Prostate gland (tissue), 2 donors: ENCODE data around the gene ZNF420. TPM values are rescaled to one million over a fixed set of nuclear protein-coding genes. Genes with fewer than 3 reads are reported as not detected.
"Not testable (repeated sequence)": the region's sequence is repeated elsewhere in the genome, so short reads cannot be mapped to it uniquely, and the experiment has no call there.

Experiments
- DNase-seq: peaks from one replicate; pipeline ENCODE4 v3.0.0-alpha.2; 2019; ENCODE audit warnings: low spot score
- H3K27ac ChIP-seq, 2 donors: fragments of 200-600 bp; sonication (generic); 2 replicates each; pipeline ENCODE4 v1.5.1; 2017 to 2019
- H3K27me3 ChIP-seq: fragments of 200-600 bp; sonication (generic); replicated peaks from 2 replicates; pipeline ENCODE4 v1.5.1; 2019; ENCODE audit not compliant: insufficient read depth
- H3K36me3 ChIP-seq, 2 donors: fragments of 200-600 bp; sonication (generic); 1 replicate in 1 of 2; 2 replicates in 1 of 2; pipeline versions ENCODE4 v1.5.1 to v1.8.1; 2017 to 2019
- H3K4me1 ChIP-seq: fragments of 200-600 bp; sonication (generic); replicated peaks from 2 replicates; pipeline ENCODE4 v1.5.1; 2019
- H3K4me3 ChIP-seq, 2 donors: fragments of 200-600 bp; sonication (generic); 2 replicates each; pipeline ENCODE4 v1.5.1; 2017 to 2019
- H3K9me3 ChIP-seq: fragments of 200-600 bp; sonication (generic); 2 replicates; pipeline ENCODE4 v1.5.1; 2017
- CTCF ChIP-seq, 4 experiments: fragments of 200-600 bp in 2 of 4; fragments of 450-650 bp in 2 of 4; sonication (generic) in 2 of 4; IDR thresholded peaks; 1 replicate in 3 of 4; 2 replicates in 1 of 4; pipeline ENCODE4 v1.5.1; 2016 to 2019; ENCODE audit warnings: antibody characterized with exemption in 4 of 4, mild to moderate bottlenecking in 2 of 4, moderate library complexity in 2 of 4
- POLR2A ChIP-seq: fragments of 450-650 bp; IDR thresholded peaks from one replicate; pipeline ENCODE4 v1.6.1; 2016; ENCODE audit warnings: antibody characterized with exemption, mild to moderate bottlenecking
- POLR2AphosphoS5 ChIP-seq: sonication (generic); formaldehyde crosslinking; IDR thresholded peaks from one replicate; pipeline ENCODE4 v1.6.1; 2017; ENCODE audit warnings: antibody characterized with exemption
- WGBS: methylation state at CpG from one replicate; pipeline ENCODE4 v1.1.5; 2018; 5-methylcytosine and 5-hydroxymethylcytosine counted together
- intact Hi-C: fragments of 100-400 bp; cut with DNase I; formaldehyde crosslinking; loops from one replicate; pipeline ENCODE4 v1.14.2; 2022
- total RNA-seq, 2 donors: library from RNA; depleted of rRNA; stranded (reverse); fragments of >200 nt; gene quantifications; one replicate each; pipeline ENCODE4 v1.1.0, GENCODE V29; 2016

Gene ZNF420
- total RNA-seq, 2 donors from 2014 or later = 4.8 to 10.7 TPM

- no peaks in the 10 kb centered on the region for H3K36me3 ChIP-seq
- no peaks in the 10 kb centered on the region for H3K4me1 ChIP-seq
- no peak for TF ChIP-seq POLR2AphosphoS5
- no peak for TF ChIP-seq CTCF (IDR thresholded peaks at IDR 0.05)
- TF ChIP-seq POLR2A = no peak
- no peaks in the 10 kb centered on the region for H3K27me3 ChIP-seq
- 82% methylated on average over 4 of the region's 4 CpGs for WGBS
- H3K4me3 ChIP-seq = peak overlapping the region; percentile 56 to 68
- peaks cover 6% of the 10 kb centered on the region for H3K9me3 ChIP-seq
- intact Hi-C loops = no loop called here
- H3K27ac ChIP-seq = no peak overlapping the region
- DNase-seq = no peak
Observed at GRCh38 chr19:37079238-37079637, 1.0 kb downstream of the ZNF420 start.

GRCh38 chr19:37082307-37082706 lies 4.1 kb downstream of the ZNF420 start:
- intact Hi-C loops = no loop called here
- WGBS = 96% methylated on average over 2 of the region's 2 CpGs

GRCh38 chr19:37087110-37087509 lies 8.9 kb downstream of the ZNF420 start:
- Histone ChIP-seq H3K36me3 (peaks cover 3 to 8% of the 10 kb centered on the region in 2 donors), H3K27ac (no peak overlapping the region), H3K27me3 (no peaks in the 10 kb centered on the region), H3K9me3 (peaks cover 6% of the 10 kb centered on the region), H3K4me1 (no peaks in the 10 kb centered on the region), H3K4me3 (no peak overlapping the region)
- DNase-seq = no peak
- 100% methylated on average over 1 of the region's 1 CpG for WGBS
- intact Hi-C loops = no loop called here
- TF ChIP-seq POLR2AphosphoS5 (no peak), POLR2A (no peak), CTCF (IDR thresholded peaks at IDR 0.05) (no peak)

More at GRCh38 chr19:37082307-37082706, 4.1 kb downstream of the ZNF420 start:
- no peak overlapping the region for H3K4me3 ChIP-seq
- no peaks in the 10 kb centered on the region for H3K27me3 ChIP-seq
- no peak overlapping the region for H3K27ac ChIP-seq
- DNase-seq = no peak
- no peaks in the 10 kb centered on the region for H3K4me1 ChIP-seq
- H3K36me3 ChIP-seq = no peaks in the 10 kb centered on the region
- no peak for TF ChIP-seq POLR2AphosphoS5
- no peak for TF ChIP-seq CTCF (IDR thresholded peaks at IDR 0.05)
- no peak for TF ChIP-seq POLR2A
- H3K9me3 ChIP-seq = peaks cover 6% of the 10 kb centered on the region

- no peak overlapping the region for H3K27ac ChIP-seq
- TF ChIP-seq POLR2A (no peak), POLR2AphosphoS5 (no peak), CTCF (IDR thresholded peaks at IDR 0.05) (no peak)
- no peak overlapping the region for H3K4me3 ChIP-seq
- no peaks in the 10 kb centered on the region for H3K27me3 ChIP-seq
- DNase-seq = no peak
- intact Hi-C loops = no loop called here
- 100% methylated on average over 1 of the region's 1 CpG for WGBS
- H3K9me3 ChIP-seq = peaks cover 6% of the 10 kb centered on the region
- H3K36me3 ChIP-seq = peaks cover 3 to 8% of the 10 kb centered on the region in 2 donors
- no peaks in the 10 kb centered on the region for H3K4me1 ChIP-seq
Observed at GRCh38 chr19:37095859-37096258, 17.6 kb downstream of the ZNF420 start.

- H3K27ac ChIP-seq = no peak overlapping the region
- H3K27me3 ChIP-seq = no peaks in the 10 kb centered on the region
- H3K36me3 ChIP-seq = peaks cover 8 to 13% of the 10 kb centered on the region in 2 donors
- no peak overlapping the region for H3K4me3 ChIP-seq
- H3K9me3 ChIP-seq = peaks cover 6% of the 10 kb centered on the region
- DNase-seq = no peak
- TF ChIP-seq POLR2A = no peak
- TF ChIP-seq CTCF (IDR thresholded peaks at IDR 0.05) = no peak
- TF ChIP-seq POLR2AphosphoS5 = no peak
- H3K4me1 ChIP-seq = no peaks in the 10 kb centered on the region
- 95% methylated on average over 1 of the region's 1 CpG for WGBS
- intact Hi-C loops = no loop called here
Observed at GRCh38 chr19:37098570-37098969, 20.3 kb downstream of the ZNF420 start.

- WGBS = 98% methylated on average over 5 of the region's 5 CpGs
- H3K4me1 ChIP-seq, intact Hi-C loops, H3K27ac ChIP-seq, DNase-seq, H3K27me3 ChIP-seq, H3K9me3 ChIP-seq, H3K4me3 ChIP-seq: not testable (repeated sequence)
- peaks cover 8 to 13% of the 10 kb centered on the region in 2 donors for H3K36me3 ChIP-seq
Observed at GRCh38 chr19:37104135-37104534, 25.9 kb downstream of the ZNF420 start.

- intact Hi-C loops, H3K27ac ChIP-seq, H3K4me1 ChIP-seq, H3K9me3 ChIP-seq, H3K4me3 ChIP-seq, DNase-seq, H3K27me3 ChIP-seq: not testable (repeated sequence)
- H3K36me3 ChIP-seq = peaks cover 0 to 23% of the 10 kb centered on the region in 2 donors
- WGBS = 80% methylated on average over 7 of the region's 7 CpGs
Observed at GRCh38 chr19:37111753-37112152, 33.5 kb downstream of the ZNF420 start.
